GM18511 (cell line): ENCODE measurements around the gene SCNM1.

Experiments used
- ATAC-seq: cut with Tn5 transposase; IDR thresholded peaks from one replicate; pipeline ENCODE4 v1.9.1; 2021; ENCODE audit warnings: mild to moderate bottlenecking, moderate library complexity; ENCODE audit not compliant: unreplicated experiment

The SCNM1 gene

DNA sequence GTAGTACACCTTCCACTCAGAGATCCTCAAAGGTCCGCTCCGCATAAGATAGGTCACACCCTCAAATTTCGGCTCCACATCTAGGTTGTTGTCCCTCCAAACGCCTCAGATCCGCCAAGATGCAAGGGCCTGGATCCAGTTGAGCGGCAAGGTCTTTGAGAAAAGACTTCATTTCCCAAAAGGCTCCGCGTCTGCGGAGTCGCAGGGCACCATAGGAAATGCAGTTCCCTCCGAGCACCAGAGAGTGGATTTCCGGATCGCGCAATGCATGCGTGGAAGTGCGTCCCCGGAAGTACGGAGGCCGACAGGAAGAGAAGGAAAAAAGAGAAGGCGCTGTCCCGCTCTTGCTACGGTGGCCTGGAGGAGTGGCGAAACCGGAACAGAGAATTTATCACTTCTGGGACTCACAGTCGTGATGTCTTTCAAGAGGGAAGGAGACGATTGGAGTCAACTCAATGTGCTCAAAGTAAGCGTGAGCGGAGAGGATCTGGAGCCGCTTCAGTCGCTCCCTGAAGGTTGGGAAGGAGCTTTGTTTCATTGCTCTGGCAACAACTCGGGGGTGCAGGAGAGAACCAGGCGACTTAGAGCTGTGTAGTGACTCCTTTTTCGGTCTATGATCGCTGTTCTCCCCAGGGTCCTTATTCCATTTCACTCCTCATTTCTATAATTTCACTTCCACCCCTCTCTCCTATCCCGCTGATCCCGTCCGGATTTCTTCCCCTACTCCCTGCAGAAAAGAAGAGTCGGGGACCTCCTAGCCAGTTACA lies at the start of gene SCNM1, which contains the start of gene LYSMD1:
SCNM1 (plus strand) TSS at position 407 of the 767 bp plus-strand sequence; CDS start at position 416, 9 bp downstream.
LYSMD1 (minus strand) TSS at position 165 of the 767 bp plus-strand sequence. CDS start 644 bp downstream, outside the sequence.
- peak; percentile 95 for ATAC-seq

GRCh38 chr1:151124763-151125403 lies 41.1 kb upstream of the SCNM1 start:
- ATAC-seq: no peak

GRCh38 chr1:151128800-151129199 lies 37.1 kb upstream of the SCNM1 start:
- no peak for ATAC-seq

GRCh38 chr1:151130987-151131586 lies 34.9 kb upstream of the SCNM1 start:
- no peak for ATAC-seq

GRCh38 chr1:151131701-151132334 lies 34.1 kb upstream of the SCNM1 start:
- ATAC-seq: no peak

DNA sequence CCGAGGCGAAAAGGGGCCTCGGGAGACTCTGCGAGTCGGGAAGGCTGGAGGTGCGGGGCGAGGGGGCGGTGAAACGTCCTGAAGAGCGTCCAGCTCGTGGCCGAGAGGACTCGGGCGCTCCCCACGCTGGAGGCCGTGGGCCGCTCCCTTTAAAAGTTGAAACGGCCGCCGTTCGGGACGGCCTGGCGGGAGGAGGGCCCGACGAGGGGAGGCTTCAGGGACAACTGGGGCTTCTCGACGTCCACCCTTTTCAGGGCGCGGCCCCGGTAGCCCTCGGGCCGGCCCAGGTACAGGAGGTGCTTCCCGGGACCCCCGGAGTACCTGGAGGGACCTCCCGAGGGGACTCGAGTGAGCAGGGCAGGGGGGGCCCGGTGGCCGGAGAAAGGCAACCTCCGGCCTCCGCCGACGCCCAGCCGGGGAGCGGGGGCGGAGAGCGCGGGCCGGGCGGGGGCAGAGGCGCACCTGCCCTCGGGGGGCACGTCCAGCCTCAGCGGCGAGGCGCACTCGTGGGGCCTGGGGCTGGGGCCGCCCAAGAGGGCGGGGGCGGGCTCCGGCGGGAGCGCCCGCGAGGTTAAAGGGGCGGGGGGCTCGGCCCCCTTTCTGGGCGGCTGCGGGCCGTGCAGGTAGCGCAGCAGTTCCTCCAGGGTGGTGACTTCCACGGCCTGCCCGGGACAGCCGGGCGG lies 33.5 kb upstream of the SCNM1 start:
- no peak for ATAC-seq

DNA sequence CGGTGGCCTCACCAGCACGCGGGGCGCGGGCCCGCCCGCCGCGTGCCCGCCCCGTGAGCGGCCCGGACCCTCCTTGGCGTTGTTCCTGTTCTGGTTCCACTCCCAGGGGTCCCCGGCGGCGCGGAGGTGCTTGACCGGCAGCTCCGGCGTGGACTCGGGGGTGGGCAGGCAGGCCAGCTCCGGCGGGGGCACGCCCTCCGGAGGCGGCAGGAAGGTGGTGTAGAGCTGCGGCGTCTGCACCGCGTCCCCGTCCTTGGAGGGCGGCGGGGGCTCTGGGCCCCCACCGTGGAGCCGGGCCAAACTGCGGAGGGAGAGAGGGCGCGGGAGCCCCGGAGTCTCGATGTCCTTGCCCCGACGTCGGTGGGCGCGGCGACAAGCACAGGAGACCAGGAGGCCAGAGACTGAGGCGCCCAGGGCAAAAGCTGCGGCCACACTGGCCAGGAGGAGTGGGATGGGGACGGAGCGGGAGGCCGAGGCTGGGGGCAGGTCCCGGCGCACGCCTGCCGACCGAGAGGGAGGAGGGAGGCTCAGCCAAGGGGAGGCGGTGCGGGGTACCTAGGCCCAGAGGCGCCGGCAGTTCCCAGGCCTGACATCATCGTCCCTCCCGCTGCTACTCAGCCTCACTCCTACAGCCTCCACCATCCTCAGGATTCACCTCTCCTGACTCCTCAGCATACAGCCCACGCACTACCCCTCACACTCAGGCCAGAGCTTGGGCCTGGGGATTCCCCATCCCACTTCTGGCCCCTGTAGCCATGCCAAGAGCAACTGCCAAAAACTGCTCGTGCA lies 32.7 kb upstream of the SCNM1 start:
- ATAC-seq: no peak

- ATAC-seq: no peak
Measured at GRCh38 chr1:151134396-151134795, 31.5 kb upstream of the SCNM1 start.

GRCh38 chr1:151134991-151135390 lies 31.0 kb upstream of the SCNM1 start:
- ATAC-seq: no peak

DNA sequence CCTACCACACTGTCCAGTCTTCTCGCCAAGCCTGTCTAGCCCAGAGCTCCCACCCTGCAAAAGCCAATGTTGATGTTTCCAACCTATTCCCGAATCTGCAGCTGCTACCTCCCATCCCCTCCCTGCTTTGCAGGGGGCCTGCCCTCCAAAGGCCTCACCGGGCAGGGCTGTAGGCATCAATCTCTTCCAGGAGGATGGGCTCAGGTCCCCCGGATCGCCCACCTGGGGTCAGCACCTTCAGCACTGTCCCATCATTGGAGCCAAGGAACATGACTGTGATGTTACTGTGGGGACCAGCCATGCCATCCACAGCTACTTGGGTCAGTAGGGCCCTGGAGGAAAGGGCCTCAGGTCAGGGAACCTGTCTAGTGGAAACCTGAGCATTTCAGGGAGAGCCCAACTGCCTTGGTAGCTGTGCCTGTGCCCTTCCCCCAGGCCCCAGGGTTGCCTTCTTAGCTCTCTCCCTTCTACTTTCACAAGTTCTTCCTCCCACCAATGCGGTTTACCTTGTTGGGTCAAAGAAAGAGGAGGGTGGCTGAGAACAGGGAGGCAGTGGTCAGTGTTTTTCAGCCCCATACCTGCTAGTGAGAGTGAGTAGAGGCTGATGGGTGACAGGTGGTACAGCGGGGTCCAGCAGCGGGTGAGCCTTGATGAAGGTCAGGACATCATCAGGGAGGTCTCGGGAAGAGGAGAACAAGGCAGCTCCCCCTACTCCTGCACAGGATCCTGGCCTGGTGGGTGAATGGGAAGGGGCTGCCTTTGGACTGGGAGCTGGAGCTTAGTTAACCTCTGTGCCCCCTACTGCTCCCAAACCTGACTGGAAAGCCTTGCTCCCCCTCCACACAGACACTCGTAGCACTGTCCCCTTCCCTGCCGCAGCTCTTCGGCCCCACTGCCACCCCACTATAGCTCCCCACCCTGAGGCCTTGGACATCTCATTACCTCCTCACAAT lies 30.2 kb upstream of the SCNM1 start:
- ATAC-seq: no peak

DNA sequence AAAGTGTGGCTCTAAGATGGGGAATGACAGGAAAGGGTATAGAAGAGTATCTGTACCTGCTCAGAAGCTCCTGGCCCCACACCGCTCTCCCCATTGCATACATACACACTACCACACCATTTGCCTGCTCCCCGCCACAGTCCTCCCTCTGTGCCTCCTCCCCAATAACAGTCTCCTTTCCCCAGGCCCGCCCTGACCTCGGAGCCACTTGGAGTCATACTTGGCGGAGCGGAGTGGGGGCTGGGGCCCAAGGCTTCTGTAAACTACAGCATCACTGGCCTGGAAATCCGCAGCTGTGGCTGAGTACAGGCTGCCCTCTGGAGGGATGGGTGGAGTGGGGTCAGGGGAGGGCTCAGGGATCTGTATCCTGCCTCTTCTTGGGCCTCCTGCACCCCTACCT lies 28.2 kb upstream of the SCNM1 start:
- no peak for ATAC-seq

DNA sequence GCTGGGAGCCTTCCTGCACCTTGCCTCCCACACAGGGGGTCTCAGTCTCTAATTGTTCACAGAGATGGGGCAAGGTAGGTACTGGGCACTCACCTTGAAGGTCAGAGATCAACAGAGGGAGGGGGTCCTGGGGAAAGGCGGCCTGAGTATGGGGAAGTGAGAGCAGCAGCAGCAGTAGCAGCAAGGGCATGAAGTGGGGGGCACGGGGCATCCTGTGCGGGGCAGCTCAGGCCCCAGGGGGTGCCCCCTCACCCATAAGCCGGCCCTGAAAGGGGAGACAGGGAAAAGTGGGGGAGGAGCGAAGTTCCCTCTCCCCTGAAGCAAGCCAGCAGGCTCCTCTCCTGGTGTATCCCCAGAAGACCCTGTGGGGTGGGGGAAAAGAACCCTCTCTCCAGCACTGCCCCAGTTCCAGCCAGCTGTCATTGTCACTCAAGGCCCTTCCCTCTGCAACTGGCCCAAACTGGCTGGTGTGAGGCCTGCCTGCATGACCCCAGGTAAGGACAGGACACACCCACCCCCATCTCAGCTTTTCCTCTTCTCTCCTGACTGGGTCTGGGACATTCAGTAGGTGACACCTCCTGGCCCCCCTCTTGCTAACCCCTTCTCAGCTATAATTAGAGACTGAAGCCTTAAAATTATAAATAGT lies 23.4 kb upstream of the SCNM1 start:
- no peak for ATAC-seq

- no peak for ATAC-seq
Measured at GRCh38 chr1:151143057-151143435, 22.9 kb upstream of the SCNM1 start.

- no peak for ATAC-seq
Measured at GRCh38 chr1:151143986-151144385, 22.0 kb upstream of the SCNM1 start.

- ATAC-seq: no peak
Measured at GRCh38 chr1:151144474-151145303, 21.3 kb upstream of the SCNM1 start.

DNA sequence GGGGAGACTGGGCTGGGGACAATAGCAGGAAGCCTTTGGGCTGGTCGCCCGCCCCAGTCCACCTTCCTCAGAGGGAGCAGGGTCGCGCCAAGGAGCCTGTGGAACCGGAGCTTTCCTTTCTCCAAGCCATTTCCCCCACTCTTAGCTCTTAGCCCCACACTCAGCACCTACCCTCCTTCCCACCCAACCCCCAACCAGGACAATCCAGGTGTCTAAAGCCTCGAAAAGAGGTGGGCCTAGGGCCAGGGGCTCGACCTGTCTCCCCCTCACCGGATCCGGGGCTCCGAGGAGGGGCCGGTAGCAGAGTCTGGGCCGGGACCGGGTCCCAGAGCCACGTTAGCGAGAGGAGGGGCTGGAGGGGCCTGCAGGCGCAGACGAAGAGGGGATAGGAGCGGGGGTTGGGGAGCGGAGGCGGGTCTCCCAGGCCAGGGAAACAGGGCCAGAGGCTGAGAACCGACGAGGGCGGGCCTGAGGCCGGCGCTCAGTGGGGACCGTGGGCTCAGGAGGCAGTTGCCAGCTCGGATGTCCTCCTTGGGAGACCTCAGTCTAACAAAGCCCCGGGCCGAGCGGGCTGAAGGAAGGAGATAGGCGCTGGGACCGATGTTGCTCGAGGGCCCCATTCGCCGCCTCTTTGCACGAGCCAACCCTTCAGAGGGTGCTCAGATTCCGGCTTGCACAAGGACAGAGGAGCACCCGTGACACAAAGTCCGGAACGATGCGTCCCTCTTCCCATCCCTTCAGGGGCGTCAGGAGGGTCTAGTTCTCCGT lies 20.5 kb upstream of the SCNM1 start:
- ATAC-seq: no peak

DNA sequence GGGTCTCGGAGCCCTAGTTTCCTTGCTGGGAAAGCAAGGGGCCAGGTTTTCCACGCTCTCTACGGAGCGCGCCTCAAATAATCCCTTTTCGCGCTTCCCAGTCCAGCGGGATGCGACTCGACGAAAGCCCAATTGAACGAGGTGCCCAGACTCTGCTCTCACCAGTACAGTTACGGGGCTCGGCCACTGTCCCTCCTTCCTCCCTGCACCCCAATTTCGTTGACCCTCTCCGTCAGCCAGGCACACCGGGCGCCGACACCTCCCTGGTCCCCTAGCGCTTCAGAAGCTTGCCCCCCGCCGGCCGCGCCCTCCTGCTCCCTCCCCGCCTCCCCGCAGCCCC lies 19.9 kb upstream of the SCNM1 start:
- ATAC-seq: peak; percentile 15
